Thyroid gland (tissue), 4 donors: Measurements from ENCODE around the gene CWC15. TPM values are rescaled to one million over a fixed set of nuclear protein-coding genes. Genes with fewer than 3 reads are reported as not detected.
"Not testable (repeated sequence)": the region's sequence is repeated elsewhere in the genome, so short reads cannot be mapped to it uniquely, and the experiment has no call there.

ENCODE experiments used
- DNase-seq, 2 donors: peaks; one replicate each; pipeline ENCODE4 v3.0.0-alpha.2; 2019
- H3K27ac ChIP-seq, 3 donors: fragments of 200-600 bp; sonication (generic); 1 replicate in 2 of 3; 2 replicates in 1 of 3; pipeline ENCODE4 v1.5.1; 2016 to 2019; ENCODE audit warnings: mild to moderate bottlenecking in 1 of 3, moderate library complexity in 1 of 3
- H3K27me3 ChIP-seq: fragments of 200-600 bp; sonication (generic); one replicate; pipeline ENCODE4 v1.5.1; 2019
- H3K36me3 ChIP-seq, 2 donors: fragments of 200-600 bp; sonication (generic); one replicate each; pipeline ENCODE4 v1.5.1; 2016 to 2019
- H3K4me1 ChIP-seq, 2 donors: fragments of 200-600 bp; sonication (generic); one replicate each; pipeline ENCODE4 v1.5.1; 2017 to 2019
- H3K4me3 ChIP-seq, 3 donors: fragments of 200-600 bp; sonication (generic); replicated peaks in 1 of 3; 1 replicate in 2 of 3; 2 replicates in 1 of 3; pipeline ENCODE4 v1.5.1; 2016; ENCODE audit warnings: mild to moderate bottlenecking in 1 of 3
- H3K9me3 ChIP-seq: fragments of 200-600 bp; sonication (generic); one replicate; pipeline ENCODE4 v1.5.1; 2017
- CTCF ChIP-seq, 6 experiments: fragments of 200-600 bp in 3 of 6; fragments of 450-650 bp in 3 of 6; sonication (generic) in 3 of 6; IDR thresholded peaks; one replicate each; pipeline ENCODE4 v1.5.1; 2016 to 2019; ENCODE audit warnings: antibody characterized with exemption in 6 of 6, mild to moderate bottlenecking in 2 of 6, inconsistent platforms in 1 of 6, moderate library complexity in 1 of 6
- POLR2A ChIP-seq, 2 donors: fragments of 450-650 bp; IDR thresholded peaks; one replicate each; pipeline ENCODE4 v1.6.1; 2017; ENCODE audit warnings: antibody characterized with exemption in 2 of 2, mild to moderate bottlenecking in 2 of 2, moderate library complexity in 1 of 2
- WGBS, 2 donors: methylation state at CpG; one replicate each; pipeline ENCODE4 v1.1.5; 2017; 5-methylcytosine and 5-hydroxymethylcytosine counted together
- intact Hi-C: fragments of 100-400 bp; cut with DNase I; formaldehyde crosslinking; loops from one replicate; pipeline ENCODE4 v1.15.1; 2023
- total RNA-seq, 4 donors: library from RNA; depleted of rRNA; stranded (reverse); fragments of >200 nt; gene quantifications; one replicate each; pipeline ENCODE4 v1.2.3, GENCODE V29; 2016

CWC15 gene
- total RNA-seq, 4 donors from 2014 or later, result 25.7 to 61.6 (median 43.6) TPM

- no peak overlapping the region for H3K4me3 ChIP-seq
- no peaks in the 10 kb centered on the region for H3K27me3 ChIP-seq
- no peaks in the 10 kb centered on the region for H3K9me3 ChIP-seq
- no peak for TF ChIP-seq POLR2A (IDR thresholded peaks at IDR 0.05)
- no peak for TF ChIP-seq CTCF (IDR thresholded peaks at IDR 0.05)
- peaks cover 0 to 14% of the 10 kb centered on the region in 2 donors for H3K4me1 ChIP-seq
- WGBS, 2 donors, result 57 to 59% methylated on average over 5 of the region's 5 CpGs
- intact Hi-C loops, result no loop called here
- peak overlapping the region in 1 of 3 donors; percentile 30 for H3K27ac ChIP-seq
- no peaks in the 10 kb centered on the region for H3K36me3 ChIP-seq
- no peak for DNase-seq
Observed at GRCh38 chr11:94933223-94934130, 39.9 kb downstream of the CWC15 start.

- Histone ChIP-seq H3K9me3 (no peaks in the 10 kb centered on the region), H3K4me1 (peaks cover 3 to 18% of the 10 kb centered on the region in 2 donors), H3K27me3 (no peaks in the 10 kb centered on the region), H3K27ac (no peak overlapping the region), H3K4me3 (no peak overlapping the region), H3K36me3 (no peaks in the 10 kb centered on the region)
- no peak for DNase-seq
- intact Hi-C loops, result no loop called here
- WGBS, 2 donors, result 94 to 95% methylated on average over 5 of the region's 5 CpGs
- no peak for TF ChIP-seq POLR2A (IDR thresholded peaks at IDR 0.05)
- TF ChIP-seq CTCF (IDR thresholded peaks at IDR 0.05), result no peak
Observed at GRCh38 chr11:94932503-94932902, 40.9 kb downstream of the CWC15 start.

- DNase-seq, H3K27ac ChIP-seq, intact Hi-C loops, H3K36me3 ChIP-seq, H3K9me3 ChIP-seq, H3K4me3 ChIP-seq, H3K27me3 ChIP-seq: not testable (repeated sequence)
- peaks cover 7 to 23% of the 10 kb centered on the region in 2 donors for H3K4me1 ChIP-seq
Observed at GRCh38 chr11:94932072-94932471, 41.3 kb downstream of the CWC15 start.

- no peak overlapping the region for H3K4me3 ChIP-seq
- DNase-seq, result no peak
- no peaks in the 10 kb centered on the region for H3K36me3 ChIP-seq
- no peaks in the 10 kb centered on the region for H3K9me3 ChIP-seq
- intact Hi-C loops, result no loop called here
- 88 to 94% methylated on average over 1 of the region's 1 CpG for WGBS, 2 donors
- peak overlapping the region in 2 of 3 donors; percentile 81 to 87 for H3K27ac ChIP-seq
- no peaks in the 10 kb centered on the region for H3K27me3 ChIP-seq
- TF ChIP-seq POLR2A (IDR thresholded peaks at IDR 0.05) (no peak), CTCF (IDR thresholded peaks at IDR 0.05) (no peak)
- H3K4me1 ChIP-seq, result peaks cover 13 to 30% of the 10 kb centered on the region in 2 donors
Observed at GRCh38 chr11:94928117-94928990, 45.0 kb downstream of the CWC15 start.

- H3K27ac ChIP-seq, result peak overlapping the region; percentile 61 to 87 (median 81)
- WGBS, 2 donors, result 9 to 11% methylated on average over 6 of the region's 6 CpGs
- H3K4me1 ChIP-seq, result peaks cover 13 to 30% of the 10 kb centered on the region in 2 donors
- no peaks in the 10 kb centered on the region for H3K9me3 ChIP-seq
- DNase-seq, result peak; percentile 53 to 54
- intact Hi-C loops, result no loop called here
- H3K4me3 ChIP-seq, result no peak overlapping the region
- H3K27me3 ChIP-seq, result no peaks in the 10 kb centered on the region
- H3K36me3 ChIP-seq, result no peaks in the 10 kb centered on the region
- no peak for TF ChIP-seq POLR2A (IDR thresholded peaks at IDR 0.05)
- TF ChIP-seq CTCF (IDR thresholded peaks at IDR 0.05), result no peak
Observed at GRCh38 chr11:94926698-94927237, 46.6 kb downstream of the CWC15 start.
